ENCODE results near the gene CCL26.
"Not testable (repeated sequence)": the region's sequence is repeated elsewhere in the genome, so short reads cannot be mapped to it uniquely, and the experiment has no call there.

The CCL26 gene

GRCh38 chr7:75737856-75738603 is 34.0 kb downstream of the CCL26 start:
- DNase-seq: no peak

DNA sequence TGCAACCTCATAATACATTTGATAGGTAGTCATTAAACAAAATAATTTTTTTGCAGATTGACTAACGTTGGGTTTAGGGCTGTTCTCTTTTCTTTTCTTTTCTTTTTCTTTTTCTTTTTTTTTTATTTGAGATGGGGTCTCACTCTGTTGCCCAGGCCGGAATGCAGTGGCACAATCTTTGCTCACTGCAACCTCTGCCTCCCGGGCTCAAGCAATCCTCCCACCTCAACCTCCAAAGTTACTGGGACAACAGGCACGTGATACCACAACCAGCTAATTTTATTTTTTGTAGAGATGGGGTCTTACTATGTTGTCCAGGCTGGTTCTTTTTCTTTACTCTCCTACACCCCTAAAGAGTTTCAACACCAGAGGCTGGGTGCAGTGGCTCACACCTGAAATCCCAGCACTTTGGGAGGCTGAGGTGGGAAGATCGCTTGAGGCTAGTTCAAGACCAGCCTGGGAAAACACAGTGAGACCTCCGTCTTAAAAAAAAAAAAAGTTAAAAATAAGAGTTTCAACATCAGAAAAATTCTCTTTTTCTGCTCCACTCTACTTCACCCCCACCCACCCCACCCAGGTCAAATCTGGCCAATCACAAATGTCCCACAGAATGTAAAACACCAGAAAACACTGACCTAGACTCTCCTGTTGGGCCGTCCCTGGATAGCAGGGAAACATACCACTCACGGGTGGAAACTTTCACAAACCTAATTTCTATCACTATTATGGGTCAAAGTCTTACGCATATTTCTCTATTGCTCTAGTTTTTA is 36.2 kb downstream of the CCL26 start:
- no peak for DNase-seq

DNA sequence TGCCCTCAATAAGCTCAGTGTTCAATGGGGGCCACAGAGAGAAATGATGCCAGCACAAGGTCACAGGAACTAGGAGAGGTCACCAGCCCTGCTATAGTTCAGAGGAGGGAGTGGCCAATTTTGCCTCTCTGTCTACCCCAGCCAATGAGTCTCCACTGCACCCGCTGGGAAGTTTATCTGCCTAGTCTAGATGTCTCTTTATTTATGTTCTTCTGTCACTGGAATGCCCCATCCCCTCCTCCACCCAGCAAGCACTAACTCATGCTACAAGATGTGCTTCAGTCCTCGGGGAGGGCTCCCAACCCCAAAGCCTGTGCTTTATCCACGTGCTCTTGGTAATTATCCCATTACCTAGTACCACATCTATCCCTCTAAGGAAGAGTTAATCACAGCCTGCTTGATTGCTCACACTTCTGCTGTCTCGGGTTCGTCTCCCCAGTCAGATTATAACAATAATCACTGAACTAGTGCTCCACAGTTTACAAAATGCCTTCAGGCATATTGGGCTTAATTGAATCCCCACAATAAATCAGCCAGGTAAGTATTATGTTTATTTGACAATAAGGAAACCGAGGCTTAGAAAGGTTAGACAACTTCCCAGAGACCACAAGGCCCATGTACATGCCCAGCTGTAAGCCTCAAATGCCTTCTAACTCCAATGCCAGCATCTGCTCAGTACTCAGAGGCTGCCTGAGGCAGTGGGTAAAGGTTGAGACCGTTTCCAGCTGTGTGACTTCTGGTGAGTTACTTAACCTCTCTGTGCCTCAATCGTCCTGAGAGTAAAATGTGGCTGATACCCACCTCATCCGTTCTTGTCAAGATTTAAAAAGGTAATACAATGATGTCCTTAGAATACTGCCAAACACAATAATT is 37.2 kb downstream of the CCL26 start:
- no peak for DNase-seq

DNA sequence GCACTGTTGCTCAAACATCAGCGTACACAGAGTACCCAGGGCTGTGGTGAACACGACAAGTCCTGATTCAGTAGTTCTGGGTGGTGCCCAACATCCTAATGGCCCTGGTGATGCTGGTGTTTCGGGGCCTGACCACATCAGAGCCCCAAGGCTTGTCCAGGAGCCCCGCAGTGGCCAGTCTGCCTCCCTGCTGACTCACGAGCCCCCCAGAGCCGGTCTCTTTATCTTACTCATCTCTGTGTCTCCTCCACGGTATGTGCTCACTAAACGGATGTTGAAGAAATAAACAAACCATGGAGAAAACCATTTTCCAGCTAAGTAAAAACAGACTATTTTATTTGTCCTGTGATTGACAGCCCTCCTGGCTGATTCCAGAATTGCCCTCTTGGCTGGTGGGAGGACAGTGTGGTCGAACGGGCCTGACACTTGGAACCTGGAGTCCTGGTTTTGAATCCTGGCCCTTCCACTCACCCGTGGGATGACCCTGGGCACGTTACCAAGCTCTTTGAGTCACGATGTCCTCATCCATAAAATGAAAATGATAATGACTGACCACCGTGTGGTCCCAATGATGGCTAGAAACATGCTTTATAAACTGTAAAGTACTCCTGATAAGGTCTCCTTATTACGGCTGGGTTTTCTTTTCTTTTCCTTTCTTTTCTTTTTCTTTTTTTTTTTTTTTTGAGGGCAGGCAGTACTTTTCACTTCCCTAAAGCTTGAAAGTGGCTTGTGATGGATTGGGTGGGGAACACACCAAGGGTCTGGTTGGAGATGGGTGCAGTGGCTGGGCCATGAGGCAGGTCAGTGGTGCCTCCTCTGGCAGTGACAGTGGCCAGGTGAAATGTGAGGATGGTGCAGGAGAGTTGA is 39.0 kb downstream of the CCL26 start:
- DNase-seq: no peak

GRCh38 chr7:75732016-75732521 is 39.9 kb downstream of the CCL26 start:
- no peak for DNase-seq

GRCh38 chr7:75729851-75730274 is 42.1 kb downstream of the CCL26 start:
- DNase-seq: peak; percentile 13

GRCh38 chr7:75727881-75728593 is 44.0 kb downstream of the CCL26 start:
- peak; percentile 74 for DNase-seq

GRCh38 chr7:75727351-75727750 is 44.7 kb downstream of the CCL26 start:
- DNase-seq: not testable (repeated sequence)

DNA sequence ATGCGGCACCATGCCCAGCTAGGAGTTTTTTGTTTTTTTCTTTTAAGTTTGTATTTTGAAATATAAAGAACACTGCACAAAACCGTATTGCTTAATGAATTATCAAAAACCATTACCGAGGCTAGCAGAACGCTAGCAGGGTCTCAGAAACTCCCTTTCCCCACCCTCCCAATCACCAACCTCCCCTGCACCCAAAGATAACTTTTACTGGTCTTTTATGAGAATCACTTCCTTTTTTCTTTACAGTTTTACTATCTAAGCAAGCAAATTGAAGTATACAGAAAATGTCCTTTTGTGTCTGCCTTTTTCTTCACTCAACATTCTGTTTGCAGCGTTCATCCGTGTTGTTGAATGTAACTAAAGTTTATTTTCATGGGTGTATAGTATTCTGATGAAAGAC is 46.7 kb downstream of the CCL26 start:
- no peak for DNase-seq

DNA sequence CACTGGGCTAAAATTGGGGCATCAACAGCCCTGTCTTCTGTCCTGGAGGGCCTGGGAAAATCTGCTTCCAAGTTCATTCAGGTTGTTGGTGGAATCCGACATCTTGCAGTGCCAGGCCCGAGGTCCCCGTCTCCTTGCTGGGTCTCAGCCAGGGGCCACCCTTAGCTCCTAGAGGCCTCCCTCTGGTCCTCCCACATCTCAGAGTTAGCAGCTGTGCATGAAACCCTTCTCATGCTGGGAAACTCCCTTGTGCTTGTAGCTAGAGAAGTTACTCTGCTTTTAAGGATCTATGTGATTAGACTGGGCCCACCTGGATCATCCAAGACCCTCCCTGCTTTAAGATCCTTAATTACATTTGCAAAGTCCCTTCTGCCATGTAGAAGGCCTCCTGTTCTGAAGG is 48.6 kb downstream of the CCL26 start:
- no peak for DNase-seq

DNA sequence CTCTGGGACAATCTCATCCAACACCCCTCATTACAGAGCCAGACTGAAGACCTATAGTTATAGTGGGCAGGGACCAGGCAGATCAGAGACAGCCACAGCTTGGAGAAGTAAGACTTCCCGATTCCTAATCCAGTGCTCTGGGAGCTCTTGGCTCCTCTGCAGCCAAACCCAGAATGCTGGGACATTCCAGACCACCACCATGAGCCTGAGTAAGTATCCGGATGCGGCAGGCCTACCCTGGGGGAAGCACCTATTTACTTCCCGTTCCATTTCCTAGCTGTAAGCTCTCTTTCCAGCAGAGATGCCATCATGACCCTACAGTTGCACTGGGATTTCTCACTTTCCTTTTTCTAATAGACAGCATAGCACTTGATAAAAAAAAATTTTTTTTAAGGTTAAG is 49.6 kb downstream of the CCL26 start:
- no peak for DNase-seq

DNA sequence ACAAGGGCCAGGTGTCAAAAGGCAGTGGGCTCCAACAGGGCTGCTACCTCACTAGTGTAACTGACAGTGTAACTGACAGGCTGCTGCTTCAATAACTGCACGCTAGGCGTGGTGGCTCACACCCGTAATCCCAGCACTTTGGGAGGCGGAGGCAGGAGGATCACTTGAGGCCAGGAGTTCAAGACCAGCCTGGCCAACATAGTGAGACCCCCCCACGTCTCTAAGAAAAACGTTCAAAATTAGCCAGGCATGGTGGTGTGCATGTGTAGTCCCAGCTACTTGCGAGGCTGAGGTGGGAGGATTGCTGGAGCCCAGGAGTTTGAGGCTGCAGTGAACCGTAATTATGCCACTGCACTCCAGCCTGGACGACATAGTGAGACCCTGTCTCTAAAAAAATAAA is 50.1 kb downstream of the CCL26 start:
- not testable (repeated sequence) for DNase-seq

DNA sequence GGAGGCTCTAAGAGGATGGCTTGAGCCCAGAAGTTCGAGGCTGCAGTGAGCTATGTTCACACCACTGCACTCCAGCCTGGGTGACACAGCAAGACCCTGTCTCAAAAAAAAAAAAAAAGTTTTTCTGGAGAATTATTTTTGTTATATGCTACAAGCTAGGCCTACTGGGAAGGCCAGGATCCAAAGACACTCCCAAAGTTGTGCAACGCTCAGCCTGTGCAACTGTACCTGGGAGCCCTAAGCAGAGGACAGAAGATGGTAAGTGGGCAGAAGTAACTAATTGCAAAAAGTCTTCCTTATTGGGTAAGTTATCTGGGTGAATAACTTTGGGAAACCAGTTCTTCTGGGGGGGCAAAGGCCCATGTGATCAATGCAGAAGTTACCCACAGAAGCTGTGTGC is 50.6 kb downstream of the CCL26 start:
- DNase-seq: no peak

- DNase-seq: no peak
Measured at GRCh38 chr7:75719626-75720025, 52.4 kb downstream of the CCL26 start.
